GM06990 (cell line): ENCODE data around the gene SYT12.
"Not testable (repeated sequence)": the region's sequence is repeated elsewhere in the genome, so short reads cannot be mapped to it uniquely, and the experiment has no call there.

Experiments
- DNase-seq: peaks from one replicate; pipeline ENCODE4 v3.0.0-alpha.2; 2011; ENCODE audit not compliant: insufficient read length; ENCODE audit errors: extremely low read depth
- H3K27me3 ChIP-seq: replicated peaks from 2 replicates; pipeline ENCODE4 v1.6.0; 2011; ENCODE audit warnings: low read length; ENCODE audit not compliant: control insufficient read depth, insufficient read depth
- H3K36me3 ChIP-seq: 2 replicates; pipeline ENCODE4 v1.5.1; 2011; ENCODE audit warnings: low read length; ENCODE audit not compliant: control insufficient read depth, insufficient read depth
- H3K4me3 ChIP-seq: replicated peaks from 2 replicates; pipeline ENCODE4 v1.5.1; 2011; ENCODE audit warnings: low read depth, mild to moderate bottlenecking, control low read depth, low read length
- CTCF ChIP-seq: IDR thresholded peaks from 2 replicates; pipeline ENCODE4 v1.5.1; 2011; ENCODE audit warnings: low read length, control low read depth, mild to moderate bottlenecking, inconsistent platforms; ENCODE audit not compliant: insufficient read depth, poor library complexity, severe bottlenecking

SYT12 gene

GRCh38 chr11:66983275-66983924 lies 39.5 kb upstream of the SYT12 start:
- DNase-seq, result no peak
- H3K36me3 ChIP-seq, result no peaks in the 10 kb centered on the region
- no peak overlapping the region for H3K4me3 ChIP-seq
- no peaks in the 10 kb centered on the region for H3K27me3 ChIP-seq
- TF ChIP-seq CTCF, result no peak

- no peaks in the 10 kb centered on the region for H3K36me3 ChIP-seq
- no peaks in the 10 kb centered on the region for H3K27me3 ChIP-seq
- no peak for TF ChIP-seq CTCF
- H3K4me3 ChIP-seq, result no peak overlapping the region
- DNase-seq, result no peak
These were observed 37.3 kb upstream of the SYT12 start for GRCh38 chr11:66985508-66986177.

GRCh38 chr11:66986178-66986545 lies 36.8 kb upstream of the SYT12 start:
- Histone ChIP-seq H3K27me3 (no peaks in the 10 kb centered on the region), H3K36me3 (no peaks in the 10 kb centered on the region), H3K4me3 (no peak overlapping the region)
- no peak for DNase-seq
- no peak for TF ChIP-seq CTCF

- H3K27me3 ChIP-seq, result no peaks in the 10 kb centered on the region
- no peaks in the 10 kb centered on the region for H3K36me3 ChIP-seq
- TF ChIP-seq CTCF, result no peak
- H3K4me3 ChIP-seq, result no peak overlapping the region
- DNase-seq, result no peak
These were observed 35.7 kb upstream of the SYT12 start for GRCh38 chr11:66987158-66987620.

GRCh38 chr11:66987924-66988637 lies 34.9 kb upstream of the SYT12 start:
- Histone ChIP-seq H3K36me3 (no peaks in the 10 kb centered on the region), H3K4me3 (no peak overlapping the region), H3K27me3 (no peaks in the 10 kb centered on the region)
- DNase-seq, result no peak
- TF ChIP-seq CTCF, result no peak

- not testable (repeated sequence) for H3K4me3 ChIP-seq, H3K27me3 ChIP-seq, DNase-seq, H3K36me3 ChIP-seq
These were observed 34.2 kb upstream of the SYT12 start for GRCh38 chr11:66988741-66989140.

- H3K36me3 ChIP-seq, H3K4me3 ChIP-seq, H3K27me3 ChIP-seq, DNase-seq: not testable (repeated sequence)
These were observed 33.6 kb upstream of the SYT12 start for GRCh38 chr11:66989360-66989759.
